Prostate gland (tissue), 2 donors: ENCODE results near the gene NTM. TPM values are rescaled to one million over a fixed set of nuclear protein-coding genes. Genes with fewer than 3 reads are reported as not detected.

Source experiments
- DNase-seq: peaks from one replicate; pipeline ENCODE4 v3.0.0-alpha.2; 2019; ENCODE audit warnings: low spot score
- H3K27ac ChIP-seq, 2 donors: fragments of 200-600 bp; sonication (generic); 2 replicates each; pipeline ENCODE4 v1.5.1; 2017 to 2019
- H3K27me3 ChIP-seq: fragments of 200-600 bp; sonication (generic); replicated peaks from 2 replicates; pipeline ENCODE4 v1.5.1; 2019; ENCODE audit not compliant: insufficient read depth
- H3K36me3 ChIP-seq, 2 donors: fragments of 200-600 bp; sonication (generic); 1 replicate in 1 of 2; 2 replicates in 1 of 2; pipeline versions ENCODE4 v1.5.1 to v1.8.1; 2017 to 2019
- H3K4me1 ChIP-seq: fragments of 200-600 bp; sonication (generic); replicated peaks from 2 replicates; pipeline ENCODE4 v1.5.1; 2019
- H3K4me3 ChIP-seq, 2 donors: fragments of 200-600 bp; sonication (generic); 2 replicates each; pipeline ENCODE4 v1.5.1; 2017 to 2019
- H3K9me3 ChIP-seq: fragments of 200-600 bp; sonication (generic); 2 replicates; pipeline ENCODE4 v1.5.1; 2017
- CTCF ChIP-seq, 4 experiments: fragments of 200-600 bp in 2 of 4; fragments of 450-650 bp in 2 of 4; sonication (generic) in 2 of 4; IDR thresholded peaks; 1 replicate in 3 of 4; 2 replicates in 1 of 4; pipeline ENCODE4 v1.5.1; 2016 to 2019; ENCODE audit warnings: antibody characterized with exemption in 4 of 4, mild to moderate bottlenecking in 2 of 4, moderate library complexity in 2 of 4
- POLR2A ChIP-seq: fragments of 450-650 bp; IDR thresholded peaks from one replicate; pipeline ENCODE4 v1.6.1; 2016; ENCODE audit warnings: antibody characterized with exemption, mild to moderate bottlenecking
- POLR2AphosphoS5 ChIP-seq: sonication (generic); formaldehyde crosslinking; IDR thresholded peaks from one replicate; pipeline ENCODE4 v1.6.1; 2017; ENCODE audit warnings: antibody characterized with exemption
- WGBS: methylation state at CpG from one replicate; pipeline ENCODE4 v1.1.5; 2018; 5-methylcytosine and 5-hydroxymethylcytosine counted together
- intact Hi-C: fragments of 100-400 bp; cut with DNase I; formaldehyde crosslinking; loops from one replicate; pipeline ENCODE4 v1.14.2; 2022
- total RNA-seq, 2 donors: library from RNA; depleted of rRNA; stranded (reverse); fragments of >200 nt; gene quantifications; one replicate each; pipeline ENCODE4 v1.1.0, GENCODE V29; 2016

Gene NTM
- total RNA-seq, 2 donors from 2014 or later: 7.4 TPM; not detected in 1

GRCh38 chr11:131510662-131511061, 140.2 kb downstream of the NTM start:
- Histone ChIP-seq H3K4me3 (no peak overlapping the region), H3K27ac (no peak overlapping the region), H3K27me3 (no peaks in the 10 kb centered on the region), H3K9me3 (no peaks in the 10 kb centered on the region), H3K36me3 (no peaks in the 10 kb centered on the region), H3K4me1 (no peaks in the 10 kb centered on the region)
- DNase-seq: no peak
- 76% methylated on average over 6 of the region's 8 CpGs for WGBS
- intact Hi-C loops: no loop called here
- TF ChIP-seq POLR2A (no peak), POLR2AphosphoS5 (no peak), CTCF (IDR thresholded peaks at IDR 0.05) (no peak)

DNA sequence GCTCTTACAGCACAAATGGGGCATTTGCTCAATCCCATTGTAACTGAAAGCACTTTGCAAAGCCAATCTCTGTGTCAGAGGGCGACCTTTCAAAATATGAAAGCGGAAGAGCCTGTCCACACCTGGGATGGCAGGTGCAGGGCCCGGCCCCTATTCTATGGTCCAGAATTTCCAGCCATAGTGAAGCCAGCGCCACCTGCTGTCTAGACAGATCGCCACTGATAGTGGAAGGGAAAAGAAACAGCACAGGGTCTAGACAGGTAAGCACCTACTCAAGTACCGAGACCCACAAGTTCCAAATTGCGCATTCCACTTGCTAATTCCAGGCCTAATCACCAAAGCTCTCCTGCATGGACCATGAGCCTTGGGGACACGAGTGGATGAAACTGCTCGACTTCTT, 141.4 kb downstream of the NTM start:
- 58% methylated on average over 9 of the region's 9 CpGs for WGBS
- no peaks in the 10 kb centered on the region for H3K36me3 ChIP-seq
- intact Hi-C loops: no loop called here
- no peak overlapping the region for H3K27ac ChIP-seq
- H3K9me3 ChIP-seq: no peaks in the 10 kb centered on the region
- DNase-seq: peak; percentile 12
- no peak overlapping the region for H3K4me3 ChIP-seq
- no peaks in the 10 kb centered on the region for H3K27me3 ChIP-seq
- H3K4me1 ChIP-seq: no peaks in the 10 kb centered on the region
- TF ChIP-seq POLR2A: no peak
- peak in 3 of 4 experiments; percentile 14 to 45 (median 33) for TF ChIP-seq CTCF (IDR thresholded peaks at IDR 0.05)
- no peak for TF ChIP-seq POLR2AphosphoS5

DNA sequence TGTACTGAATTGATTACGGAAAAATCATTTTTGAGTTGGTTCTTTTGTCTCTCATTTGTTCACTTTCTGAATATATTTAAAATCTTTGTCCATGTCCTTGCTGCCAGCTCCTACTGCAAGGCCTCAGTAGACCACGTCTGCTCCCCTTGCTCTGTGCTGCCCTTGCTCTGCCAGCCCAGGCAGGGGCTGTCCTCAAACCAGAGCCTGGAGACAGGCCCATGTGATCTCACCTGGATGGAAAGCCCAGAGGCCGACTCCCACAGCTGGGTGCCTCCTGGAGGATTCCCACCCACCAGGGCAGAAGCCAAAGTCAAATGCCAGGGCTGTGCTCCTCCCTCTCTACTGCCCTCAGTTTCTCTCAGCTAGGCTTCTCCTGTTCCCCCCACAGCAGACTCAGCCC, 141.8 kb downstream of the NTM start:
- Histone ChIP-seq H3K4me3 (no peak overlapping the region), H3K4me1 (no peaks in the 10 kb centered on the region), H3K9me3 (no peaks in the 10 kb centered on the region), H3K27ac (no peak overlapping the region), H3K27me3 (no peaks in the 10 kb centered on the region), H3K36me3 (no peaks in the 10 kb centered on the region)
- no peak for DNase-seq
- TF ChIP-seq POLR2AphosphoS5: no peak
- no peak for TF ChIP-seq CTCF (IDR thresholded peaks at IDR 0.05)
- TF ChIP-seq POLR2A: no peak
- intact Hi-C loops: no loop called here
- WGBS: 77% methylated on average over 3 of the region's 3 CpGs

- H3K27me3 ChIP-seq: no peaks in the 10 kb centered on the region
- 83% methylated on average over 6 of the region's 6 CpGs for WGBS
- no peaks in the 10 kb centered on the region for H3K36me3 ChIP-seq
- H3K9me3 ChIP-seq: no peaks in the 10 kb centered on the region
- no peaks in the 10 kb centered on the region for H3K4me1 ChIP-seq
- TF ChIP-seq CTCF (IDR thresholded peaks at IDR 0.05) (no peak), POLR2A (no peak), POLR2AphosphoS5 (no peak)
- DNase-seq: no peak
- no peak overlapping the region for H3K4me3 ChIP-seq
- intact Hi-C loops: no loop called here
- H3K27ac ChIP-seq: no peak overlapping the region
These were observed 143.6 kb downstream of the NTM start for GRCh38 chr11:131514062-131514461.

DNA sequence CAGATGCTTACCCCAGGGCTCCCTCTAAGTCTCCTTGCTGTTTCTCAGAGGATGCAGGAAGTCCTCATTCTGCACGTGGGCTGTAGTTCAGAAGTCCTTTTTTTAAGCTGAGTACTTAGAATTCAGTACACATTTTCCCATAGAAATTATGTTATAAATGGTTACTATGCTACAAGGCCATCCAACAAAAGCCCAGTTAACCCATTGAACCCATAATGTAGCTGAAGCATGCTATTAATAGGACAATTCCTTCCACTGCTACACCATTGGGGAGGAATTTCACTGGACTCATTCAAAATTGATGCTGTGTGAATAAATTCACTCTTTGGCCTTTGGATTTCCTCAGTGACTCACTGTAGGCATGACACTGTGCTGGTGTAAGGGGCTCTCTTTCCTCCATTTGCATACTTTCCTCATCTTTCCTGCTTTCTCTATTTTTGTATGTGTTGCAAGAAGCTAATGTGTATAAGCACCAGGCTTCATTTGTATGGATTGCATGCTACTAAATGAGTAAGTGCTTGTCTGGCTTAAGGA, 148.0 kb downstream of the NTM start:
- Histone ChIP-seq H3K4me1 (no peaks in the 10 kb centered on the region), H3K4me3 (no peak overlapping the region), H3K27me3 (no peaks in the 10 kb centered on the region), H3K9me3 (no peaks in the 10 kb centered on the region), H3K27ac (no peak overlapping the region), H3K36me3 (no peaks in the 10 kb centered on the region)
- WGBS: 69% methylated on average over 1 of the region's 1 CpG
- intact Hi-C loops: no loop called here
- no peak for DNase-seq
- no peak for TF ChIP-seq POLR2A
- no peak for TF ChIP-seq POLR2AphosphoS5
- TF ChIP-seq CTCF (IDR thresholded peaks at IDR 0.05): no peak
